ENCODE data around the gene CD83.

DNA sequence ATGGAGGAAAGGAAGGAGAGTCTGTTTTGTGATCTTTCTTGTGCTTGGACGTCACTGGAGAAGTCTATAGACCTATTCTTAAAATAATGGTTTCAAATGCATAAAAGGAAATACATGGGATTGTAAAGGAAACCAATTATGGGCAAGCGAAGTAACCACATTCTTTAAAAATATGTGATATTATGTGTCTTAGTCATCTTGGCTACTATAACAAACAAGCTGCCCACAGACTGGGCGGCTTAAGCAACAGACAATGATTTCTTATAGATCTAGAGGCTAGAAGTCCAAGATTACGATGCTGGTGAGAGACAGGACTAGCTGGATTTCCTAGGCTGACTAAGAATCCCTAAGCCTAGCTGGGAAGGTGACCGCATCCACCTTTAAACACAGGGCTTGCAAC lies 49.4 kb upstream of the CD83 start:
- TF ChIP-seq, protein P1, sequence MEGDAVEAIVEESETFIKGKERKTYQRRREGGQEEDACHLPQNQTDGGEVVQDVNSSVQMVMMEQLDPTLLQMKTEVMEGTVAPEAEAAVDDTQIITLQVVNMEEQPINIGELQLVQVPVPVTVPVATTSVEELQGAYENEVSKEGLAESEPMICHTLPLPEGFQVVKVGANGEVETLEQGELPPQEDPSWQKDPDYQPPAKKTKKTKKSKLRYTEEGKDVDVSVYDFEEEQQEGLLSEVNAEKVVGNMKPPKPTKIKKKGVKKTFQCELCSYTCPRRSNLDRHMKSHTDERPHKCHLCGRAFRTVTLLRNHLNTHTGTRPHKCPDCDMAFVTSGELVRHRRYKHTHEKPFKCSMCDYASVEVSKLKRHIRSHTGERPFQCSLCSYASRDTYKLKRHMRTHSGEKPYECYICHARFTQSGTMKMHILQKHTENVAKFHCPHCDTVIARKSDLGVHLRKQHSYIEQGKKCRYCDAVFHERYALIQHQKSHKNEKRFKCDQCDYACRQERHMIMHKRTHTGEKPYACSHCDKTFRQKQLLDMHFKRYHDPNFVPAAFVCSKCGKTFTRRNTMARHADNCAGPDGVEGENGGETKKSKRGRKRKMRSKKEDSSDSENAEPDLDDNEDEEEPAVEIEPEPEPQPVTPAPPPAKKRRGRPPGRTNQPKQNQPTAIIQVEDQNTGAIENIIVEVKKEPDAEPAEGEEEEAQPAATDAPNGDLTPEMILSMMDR (IDR thresholded peaks at IDR 0.05; ENCODE audit: insufficient read depth, low read depth, low read length) = no peak
- no peak for TF ChIP-seq EZH2 (IDR thresholded peaks at IDR 0.05; ENCODE audit: insufficient read depth, low read length)
